Activated gamma-delta T cell (primary cell): Measurements from ENCODE around the gene PLIN5.

Experiments used
- DNase-seq: peaks from one replicate; lab custom pipeline; 2025; lab: John Stamatoyannopoulos, UW
- total RNA-seq, 2 donors: gene quantifications; one replicate each; lab custom pipeline; 2026; lab: John Stamatoyannopoulos, UW

Gene PLIN5
- total RNA-seq: 0.05 to 0.13 reads per million in 2 donors

GRCh38 chr19:4534836-4535658, at the start of gene PLIN5:
Gene PLIN5 (minus strand): TSS chr19:4535224. CDS start chr19:4534074, 1,150 bp downstream.
- no peak for DNase-seq

DNA sequence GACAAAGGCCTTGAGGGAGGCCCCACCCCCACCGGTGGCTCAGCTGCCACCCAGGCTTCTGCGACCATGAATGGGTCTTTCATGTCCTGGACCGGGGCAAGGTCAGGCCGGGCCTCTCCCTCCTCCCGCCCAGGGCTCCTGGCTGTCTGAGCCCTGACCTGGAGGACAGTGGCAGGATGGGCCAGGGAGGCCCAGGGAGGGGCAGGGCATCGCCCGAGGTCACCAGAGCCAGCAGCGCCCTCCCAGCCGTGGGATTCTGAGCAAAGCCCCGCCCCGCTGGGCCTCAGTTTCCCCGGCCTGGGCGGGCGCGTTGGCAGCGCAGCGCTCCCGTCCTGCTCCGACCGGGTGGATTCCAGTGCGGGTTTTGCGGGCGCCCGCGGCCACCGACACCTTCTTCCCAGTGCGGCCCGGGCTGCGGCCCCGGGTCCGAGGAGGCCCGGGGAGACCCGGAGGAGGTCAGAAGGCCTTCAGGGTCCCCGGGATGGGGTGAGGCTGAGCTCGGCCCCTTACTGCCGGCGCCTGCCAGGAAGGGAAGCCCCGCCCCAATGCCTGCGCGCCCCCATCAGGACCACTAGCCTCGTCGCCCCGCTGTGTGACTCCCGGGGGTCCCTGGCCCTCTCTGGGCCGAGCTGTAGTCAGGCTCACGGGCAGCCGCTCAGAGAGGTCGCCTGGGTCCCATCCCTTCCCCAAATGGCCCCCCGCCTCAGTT, 49.1 kb upstream of the PLIN5 start:
- no peak for DNase-seq

GRCh38 chr19:4582980-4583842, 48.2 kb upstream of the PLIN5 start:
- DNase-seq: no peak

- no peak for DNase-seq
These were observed 46.9 kb upstream of the PLIN5 start for GRCh38 chr19:4581666-4582553.

- no peak for DNase-seq
These were observed 46.1 kb upstream of the PLIN5 start for GRCh38 chr19:4580961-4581665.

- DNase-seq: no peak
These were observed 45.2 kb upstream of the PLIN5 start for GRCh38 chr19:4580021-4580901.

- no peak for DNase-seq
These were observed 44.4 kb upstream of the PLIN5 start for GRCh38 chr19:4579389-4579788.

GRCh38 chr19:4578552-4579248, 43.7 kb upstream of the PLIN5 start:
- DNase-seq: no peak

DNA sequence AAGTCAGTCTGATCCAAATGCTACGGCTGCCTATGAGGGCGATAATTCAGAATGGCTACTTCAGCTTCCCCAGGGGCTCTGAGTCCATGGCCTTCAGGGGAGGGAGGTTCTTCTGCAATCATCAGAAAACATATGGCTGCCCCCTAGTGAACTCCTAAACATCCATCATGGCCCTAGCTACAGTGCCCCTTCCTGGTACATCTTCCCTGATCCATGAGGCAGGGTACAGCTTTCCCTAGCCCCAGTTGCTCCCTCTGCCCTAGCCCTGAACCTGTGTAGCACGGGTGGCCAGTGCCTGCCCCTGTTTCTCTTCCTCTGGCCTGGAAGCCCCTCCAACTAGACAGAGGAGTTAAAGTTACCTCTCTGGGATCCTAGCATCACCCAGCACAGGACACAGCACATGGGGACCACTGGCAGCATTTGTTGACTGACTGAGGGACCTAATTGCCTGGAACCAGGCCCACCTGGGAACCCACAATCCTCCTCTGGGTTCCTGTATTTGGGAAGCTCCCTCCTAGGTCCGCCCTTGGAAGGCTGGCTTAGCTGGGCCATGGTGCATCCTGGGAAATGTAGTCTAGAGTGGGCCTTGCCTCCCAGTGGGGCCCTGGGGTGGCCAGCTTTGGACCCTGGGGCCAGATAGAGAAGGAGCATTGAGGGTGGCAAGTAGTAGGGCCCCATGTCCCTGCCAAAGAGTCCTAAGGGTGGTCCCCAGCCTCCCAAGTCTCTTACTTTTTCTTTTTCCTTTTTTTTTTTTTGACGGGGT, 42.2 kb upstream of the PLIN5 start:
- DNase-seq: no peak

GRCh38 chr19:4576016-4576933, 41.3 kb upstream of the PLIN5 start:
- DNase-seq: no peak

DNA sequence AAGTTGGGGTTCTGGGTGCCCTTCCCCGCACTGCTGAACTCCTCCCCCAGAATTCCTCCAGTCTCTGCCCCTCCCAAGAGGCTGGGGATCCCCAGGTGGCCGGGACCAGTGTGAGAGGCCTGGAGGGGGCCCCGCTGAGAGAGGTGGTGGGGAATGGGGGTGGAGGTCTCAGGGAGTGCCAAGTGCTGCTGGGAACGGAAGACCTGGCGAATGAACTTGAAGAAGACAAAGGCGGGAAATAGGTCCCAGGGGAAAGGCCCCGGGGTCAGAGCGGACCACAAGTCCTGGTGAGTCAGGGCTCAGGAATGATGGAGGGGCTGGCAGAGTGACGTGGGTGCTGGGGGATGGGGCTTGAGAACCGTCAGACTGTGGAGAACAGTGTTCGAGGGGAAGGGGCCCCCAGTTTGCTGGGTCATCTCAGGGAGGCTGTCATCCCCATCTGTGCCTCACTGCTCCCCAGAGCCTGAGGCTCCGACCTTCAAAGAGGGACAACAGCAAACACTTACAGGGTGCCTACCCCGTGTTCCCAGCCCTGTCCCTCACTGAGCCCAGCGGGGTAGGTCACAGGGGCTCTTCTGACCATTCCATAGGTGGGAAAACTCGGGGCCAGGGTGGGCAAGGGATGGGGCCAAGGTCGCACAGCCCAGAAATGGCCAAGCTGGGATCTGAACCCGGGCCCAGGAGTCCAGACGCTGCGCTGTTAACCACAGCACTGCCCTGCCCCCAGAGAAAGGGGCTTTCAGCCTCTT, 40.4 kb upstream of the PLIN5 start:
- DNase-seq: no peak

GRCh38 chr19:4573682-4574081, 38.7 kb upstream of the PLIN5 start:
- DNase-seq: no peak

GRCh38 chr19:4571305-4571917, 36.4 kb upstream of the PLIN5 start:
- no peak for DNase-seq

DNA sequence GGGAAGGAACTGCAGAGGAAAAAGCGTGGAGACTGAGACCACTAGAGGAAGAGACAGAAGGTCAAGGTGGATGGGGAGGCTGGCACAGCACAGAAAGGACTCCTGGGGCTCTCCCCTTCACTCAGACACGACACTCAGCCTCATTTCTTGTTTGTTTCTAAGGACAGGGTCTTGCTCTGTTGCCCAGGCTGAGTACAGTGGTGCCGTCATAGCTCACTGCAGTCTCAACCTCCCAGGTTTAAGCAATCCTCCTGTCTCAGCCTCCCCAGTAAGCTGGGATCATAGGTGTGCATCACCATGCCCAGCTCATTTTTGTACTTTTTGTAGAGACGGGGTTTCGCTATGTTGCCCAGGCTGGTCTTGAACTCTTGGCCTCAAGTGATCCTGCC, 35.9 kb upstream of the PLIN5 start:
- no peak for DNase-seq

DNA sequence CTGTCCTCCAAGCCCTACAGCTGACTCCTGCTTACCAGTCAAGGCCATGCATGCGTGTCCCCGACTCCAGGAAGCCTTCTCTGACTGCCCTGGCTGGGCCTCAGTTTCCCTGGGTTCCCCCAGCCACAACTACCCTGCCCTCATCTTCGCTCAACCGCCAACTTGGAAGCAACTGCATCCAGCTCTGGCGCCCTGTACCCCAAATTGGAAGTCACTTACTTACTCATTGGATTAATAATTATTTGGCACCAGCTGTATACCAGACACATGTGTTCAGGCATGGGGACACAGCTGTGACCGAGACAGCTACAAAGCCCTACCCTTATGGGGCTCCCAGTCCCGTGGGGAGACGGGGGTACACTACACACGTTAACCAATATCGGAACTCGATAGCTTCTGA, 35.4 kb upstream of the PLIN5 start:
- DNase-seq: no peak

DNA sequence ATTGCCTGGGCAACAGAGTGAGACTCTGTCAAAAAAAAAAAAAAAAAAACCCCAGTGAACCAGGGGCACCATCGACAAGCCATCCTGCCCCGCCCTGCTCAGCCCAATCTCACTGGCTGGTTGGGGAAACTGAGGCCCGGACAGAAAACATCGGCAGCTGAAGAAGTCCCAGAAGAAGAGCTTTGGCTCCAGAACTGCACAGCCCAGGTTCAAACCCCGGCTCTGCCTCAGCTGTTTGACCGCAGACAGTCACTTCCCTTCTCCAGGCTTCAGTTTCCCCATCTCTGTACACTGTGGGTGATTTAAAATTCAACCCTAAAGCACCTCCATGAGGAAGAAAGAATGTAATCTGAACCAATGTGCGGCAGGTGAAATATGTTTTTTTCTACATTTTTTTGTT, 33.9 kb upstream of the PLIN5 start:
- DNase-seq: no peak
